Natural killer cell (primary cell): ENCODE measurements around the gene SLC6A3. TPM values are rescaled to one million over a fixed set of nuclear protein-coding genes. Genes with fewer than 3 reads are reported as not detected.

Experiments used
- ATAC-seq, 3 donors: fragments of 150-1000 bp in 2 of 3; fragments of 200-7000 bp in 1 of 3; cut with Tn5 transposase; 1 replicate in 1 of 3; 2 replicates in 2 of 3; pipeline ENCODE4 v1.10.0; 2021; ENCODE audit warnings: mild to moderate bottlenecking in 2 of 3, moderate library complexity in 2 of 3
- DNase-seq, 2 donors: peaks; one replicate each; pipeline versions ENCODE4 v3.0.0 to v3.0.0-alpha.2; 2013 to 2021; ENCODE audit warnings: mixed read lengths in 1 of 2
- H3K27ac ChIP-seq: one replicate; pipeline ENCODE4 v1.5.1; 2013; ENCODE audit warnings: mild to moderate bottlenecking, low read length
- H3K27me3 ChIP-seq: one replicate; pipeline ENCODE4 v1.6.1; 2013; ENCODE audit warnings: low read length; ENCODE audit not compliant: control insufficient read depth, insufficient read depth
- H3K36me3 ChIP-seq: one replicate; pipeline ENCODE4 v1.6.1; 2013; ENCODE audit warnings: low read length; ENCODE audit not compliant: control insufficient read depth, insufficient read depth
- H3K4me1 ChIP-seq: one replicate; pipeline ENCODE4 v1.6.1; 2013; ENCODE audit warnings: low read length; ENCODE audit not compliant: control insufficient read depth, insufficient read depth
- H3K4me3 ChIP-seq: one replicate; pipeline ENCODE4 v1.5.1; 2013; ENCODE audit warnings: low read length
- H3K9me3 ChIP-seq: one replicate; pipeline ENCODE4 v1.6.1; 2013; ENCODE audit warnings: low read length; ENCODE audit not compliant: control insufficient read depth, insufficient read depth
- H3K27ac Mint-ChIP-seq, 2 donors: one replicate each; pipeline ENCODE4 v1.8.0; 2022; ENCODE audit warnings: mild to moderate bottlenecking in 2 of 2, mixed read lengths in 2 of 2, moderate library complexity in 1 of 2
- H3K27me3 Mint-ChIP-seq, 2 donors: one replicate each; pipeline ENCODE4 v1.8.0; 2022; ENCODE audit warnings: low read depth in 2 of 2, mixed read lengths in 2 of 2
- H3K36me3 Mint-ChIP-seq: one replicate; pipeline ENCODE4 v1.8.0; 2022; ENCODE audit warnings: mixed read lengths
- H3K4me1 Mint-ChIP-seq, 2 donors: one replicate each; pipeline ENCODE4 v1.8.0; 2022; ENCODE audit warnings: mixed read lengths in 2 of 2
- H3K4me3 Mint-ChIP-seq: one replicate; pipeline ENCODE4 v1.8.0; 2022; ENCODE audit warnings: mild to moderate bottlenecking, moderate library complexity, mixed read lengths
- H3K9me3 Mint-ChIP-seq, 2 donors: one replicate each; pipeline ENCODE4 v1.8.0; 2022; ENCODE audit warnings: mixed read lengths in 2 of 2
- CTCF ChIP-seq: fragments of 200-600 bp; IDR thresholded peaks from one replicate; pipeline ENCODE4 v1.8.0; 2022; ENCODE audit warnings: antibody characterized with exemption
- WGBS: methylation state at CpG from one replicate; pipeline ENCODE4 v1.1.7; 2013; ENCODE audit warnings: missing lambda C conversion rate; ENCODE audit not compliant: insufficient coverage; 5-methylcytosine and 5-hydroxymethylcytosine counted together
- intact Hi-C: fragments of 100-400 bp; cut with micrococcal nuclease; formaldehyde crosslinking; loops from one replicate; pipeline ENCODE4 v1.14.2; 2022
- total RNA-seq, 4 donors: library from RNA; stranded (reverse); fragments of 120-200 nt in 1 of 4; gene quantifications; one replicate each; pipeline versions ENCODE4 v1.2.3 to v1.2.4, GENCODE V29; 2013 to 2022

Gene SLC6A3
- total RNA-seq, 3 donors from 2014 or later (not counting 1 experiment from before 2014, with no cell fraction given): not detected

GRCh38 chr5:1357946-1358725, 87.1 kb downstream of the SLC6A3 start:
- H3K9me3 Mint-ChIP-seq: no peaks in the 10 kb centered on the region
- H3K27ac Mint-ChIP-seq: no peak overlapping the region
- ATAC-seq (no peak), DNase-seq (no peak)
- H3K4me1 Mint-ChIP-seq: no peaks in the 10 kb centered on the region
- no peaks in the 10 kb centered on the region for H3K9me3 ChIP-seq
- H3K27ac ChIP-seq: no peak overlapping the region
- 92% methylated on average over 25 of the region's 25 CpGs for WGBS
- no peak overlapping the region for H3K4me3 ChIP-seq
- TF ChIP-seq CTCF: no peak
- H3K4me1 ChIP-seq: no peaks in the 10 kb centered on the region
- no peaks in the 10 kb centered on the region for H3K36me3 Mint-ChIP-seq
- no peaks in the 10 kb centered on the region for H3K36me3 ChIP-seq
- peaks cover 1 to 20% of the 10 kb centered on the region in 2 donors for H3K27me3 Mint-ChIP-seq
- H3K27me3 ChIP-seq: no peaks in the 10 kb centered on the region
- intact Hi-C loops: no loop called here
- H3K4me3 Mint-ChIP-seq: no peak overlapping the region

- H3K4me1 Mint-ChIP-seq: no peaks in the 10 kb centered on the region
- WGBS: 80% methylated on average over 26 of the region's 28 CpGs
Observed at GRCh38 chr5:1356873-1357787, 88.1 kb downstream of the SLC6A3 start.

DNA sequence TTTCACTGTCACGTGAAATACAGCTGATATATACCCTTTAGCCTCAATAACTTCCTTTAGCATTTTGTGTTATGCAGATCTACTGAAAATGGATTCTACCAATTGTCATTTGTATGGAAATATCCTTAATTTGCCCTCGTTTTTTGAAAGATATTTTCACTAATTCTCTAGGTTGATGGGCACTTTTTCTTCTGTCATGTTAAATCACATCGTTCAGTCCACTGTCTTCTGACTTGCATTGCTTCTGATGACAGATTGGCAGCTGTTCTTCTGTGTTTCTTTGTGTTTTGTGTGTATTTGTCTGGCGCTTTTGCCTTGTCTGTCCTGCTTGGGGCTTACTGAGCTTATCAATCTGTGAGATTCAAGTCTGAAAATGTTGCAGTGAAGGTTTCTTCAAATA, 90.7 kb downstream of the SLC6A3 start:
- H3K36me3 Mint-ChIP-seq: no peaks in the 10 kb centered on the region
- H3K36me3 ChIP-seq: no peaks in the 10 kb centered on the region
- TF ChIP-seq CTCF: no peak
- no peaks in the 10 kb centered on the region for H3K9me3 ChIP-seq
- peaks cover 0 to 20% of the 10 kb centered on the region in 2 donors for H3K27me3 Mint-ChIP-seq
- no peaks in the 10 kb centered on the region for H3K4me1 Mint-ChIP-seq
- H3K27ac ChIP-seq: no peak overlapping the region
- no peaks in the 10 kb centered on the region for H3K9me3 Mint-ChIP-seq
- WGBS: 66% methylated on average over 3 of the region's 4 CpGs
- no peak overlapping the region for H3K4me3 Mint-ChIP-seq
- intact Hi-C loops: no loop called here
- no peaks in the 10 kb centered on the region for H3K27me3 ChIP-seq
- DNase-seq: no peak
- H3K4me3 ChIP-seq: no peak overlapping the region
- no peak for ATAC-seq
- H3K27ac Mint-ChIP-seq: no peak overlapping the region
- H3K4me1 ChIP-seq: no peaks in the 10 kb centered on the region

More at GRCh38 chr5:1356873-1357787, 88.1 kb downstream of the SLC6A3 start:
- no peaks in the 10 kb centered on the region for H3K9me3 Mint-ChIP-seq
- ATAC-seq: no peak
- no peak for TF ChIP-seq CTCF
- H3K36me3 ChIP-seq: no peaks in the 10 kb centered on the region
- H3K9me3 ChIP-seq: no peaks in the 10 kb centered on the region
- intact Hi-C loops: no loop called here
- no peak overlapping the region for H3K4me3 Mint-ChIP-seq
- H3K27me3 ChIP-seq: no peaks in the 10 kb centered on the region
- H3K27ac Mint-ChIP-seq: no peak overlapping the region
- no peaks in the 10 kb centered on the region for H3K36me3 Mint-ChIP-seq
- H3K4me1 ChIP-seq: no peaks in the 10 kb centered on the region
- H3K27me3 Mint-ChIP-seq: peaks cover 0 to 20% of the 10 kb centered on the region in 2 donors
- H3K27ac ChIP-seq: no peak overlapping the region
- no peak for DNase-seq
- H3K4me3 ChIP-seq: no peak overlapping the region
